ENCODE data around the gene PRDM16.

GRCh38 chr1:3244927-3245315 lies 175.9 kb downstream of the PRDM16 start:
- no peak for TF ChIP-seq CTCF (conservative IDR thresholded peaks at IDR 0.05; ENCODE audit: low read depth, low read length)
- no peak for TF ChIP-seq EZH2phosphoT487 (IDR thresholded peaks at IDR 0.05; ENCODE audit: borderline replicate concordance, low read length)
- no peak for TF ChIP-seq EZH2 (IDR thresholded peaks at IDR 0.05; ENCODE audit: low read length, unreplicated experiment)
